ENCODE data around the gene EPHA3.

The EPHA3 gene

GRCh38 chr3:89256395-89256794 lies 149.0 kb downstream of the EPHA3 start (continued):
- TF ChIP-seq PBX3 (CRISPR knock-in tag; IDR thresholded peaks at IDR 0.05) = no peak
- no peak for TF ChIP-seq ZNF513 (tag by site-specific recombination; IDR thresholded peaks at IDR 0.05)
- no peak for TF ChIP-seq ZNF121 (tag by site-specific recombination; IDR thresholded peaks at IDR 0.05)
- TF ChIP-seq ZNF221 (tag by site-specific recombination; IDR thresholded peaks at IDR 0.05; ENCODE audit: borderline replicate concordance) = no peak
- no peak for TF ChIP-seq ZNF561 (tag by site-specific recombination; IDR thresholded peaks at IDR 0.05; ENCODE audit: borderline replicate concordance)
- TF ChIP-seq ZNF280D (tag by site-specific recombination; IDR thresholded peaks at IDR 0.05) = no peak
- TF ChIP-seq HOXA7 (CRISPR knock-in tag; IDR thresholded peaks at IDR 0.05; ENCODE audit: borderline replicate concordance) = no peak
- no peak for TF ChIP-seq ZNF133 (tag by site-specific recombination; IDR thresholded peaks at IDR 0.05)
- peak; percentile 16; the same call in 1 of the 2 replicates for TF ChIP-seq ZNF654 (tag by site-specific recombination; IDR thresholded peaks at IDR 0.05; ENCODE audit: low read depth)
- no peak for TF ChIP-seq ZNF155 (tag by site-specific recombination; IDR thresholded peaks at IDR 0.05)
- TF ChIP-seq ZNF623 (tag by site-specific recombination; IDR thresholded peaks at IDR 0.05) = no peak
- no peak for TF ChIP-seq ZNF776 (tag by site-specific recombination; IDR thresholded peaks at IDR 0.05; ENCODE audit: borderline replicate concordance)
- no peak for TF ChIP-seq ZNF214 (tag by site-specific recombination; IDR thresholded peaks at IDR 0.05; ENCODE audit: borderline replicate concordance)
- no peak for TF ChIP-seq ZNF23 (tag by site-specific recombination; IDR thresholded peaks at IDR 0.05; ENCODE audit: borderline replicate concordance)
- TF ChIP-seq ZBTB10 (tag by site-specific recombination; IDR thresholded peaks at IDR 0.05) = no peak
- peak; percentile 52 for TF ChIP-seq ZNF426 (tag by site-specific recombination; IDR thresholded peaks at IDR 0.05)
- TF ChIP-seq GLI4 (tag by site-specific recombination; IDR thresholded peaks at IDR 0.05) = no peak
- no peak for TF ChIP-seq ZNF571 (tag by site-specific recombination; IDR thresholded peaks at IDR 0.05)
- peak; percentile 37; the same call in 1 of the 2 replicates for TF ChIP-seq ZBTB11 (tag by site-specific recombination; conservative IDR thresholded peaks at IDR 0.05; ENCODE audit: low read depth)
- TF ChIP-seq INSM2 (tag by site-specific recombination; IDR thresholded peaks at IDR 0.05) = no peak
